ENCODE measurements around the gene RUNX1. TPM values are rescaled to one million over a fixed set of nuclear protein-coding genes. Genes with fewer than 3 reads are reported as not detected.

RUNX1 gene
- total and polyA plus RNA-seq, 2 of the 13 experiments (the other 11 are each of a cell fraction or from before 2014, with no cell fraction given), result 5.4 to 6.4 TPM

DNA sequence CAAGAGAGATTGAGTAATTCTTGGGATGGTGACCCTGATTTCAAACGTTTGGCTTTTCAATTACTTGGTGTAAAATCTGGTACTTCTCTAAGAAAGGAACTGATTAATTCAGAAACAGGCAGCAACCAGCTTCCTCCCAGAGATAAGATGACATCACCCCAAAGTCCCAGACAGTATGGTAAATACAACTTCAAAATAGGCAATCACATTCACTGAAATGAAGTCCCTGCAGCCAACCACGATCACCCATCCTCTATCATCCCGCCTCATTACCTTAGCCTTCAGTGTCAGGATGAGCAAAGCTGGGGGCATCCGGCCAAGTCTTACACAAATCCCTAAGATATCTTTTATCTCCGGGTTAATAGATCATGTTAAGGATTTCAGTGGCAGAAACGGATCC is 26.4 kb upstream of the RUNX1 start:
- no peaks in the 10 kb centered on the region for H3K36me3 ChIP-seq (replicated peaks in 1 of 2; ENCODE audit: control insufficient read depth in 1 of 2, insufficient read depth in 2 of 2, low read length in 2 of 2)
- intact Hi-C loops (cut with micrococcal nuclease; ENCODE audit: unreplicated experiment), result no loop called here
- TF ChIP-seq ATF7 (IDR thresholded peaks at IDR 0.05), result peak; percentile 60; the same call in 1 of the 2 replicates
- TF ChIP-seq ATF7 (CRISPR knock-in tag; IDR thresholded peaks at IDR 0.05), result no peak
- no peak for TF ChIP-seq CREM (IDR thresholded peaks at IDR 0.05)
- TF ChIP-seq CREM (CRISPR knock-in tag; IDR thresholded peaks at IDR 0.05), result no peak
- no peak overlapping the region for H2AFZ ChIP-seq (ENCODE audit: low read length)
- FAIRE-seq (no peak), ATAC-seq (no peak), DNase-seq (ENCODE audit: low spot score) (no peak)
- H3K27me3 ChIP-seq (ENCODE audit: control insufficient read depth in 1 of 2, insufficient read depth in 2 of 2, low read length in 2 of 2), result no peaks in the 10 kb centered on the region; a peak in 2 of 5 replicates
- ChIA-PET CTCF (ENCODE audit: low intra/inter-chr PET ratio, low total read pairs) (no interaction called here), POLR2A (no interaction called here)
- no peaks in the 10 kb centered on the region for H4K20me1 ChIP-seq (ENCODE audit: insufficient read depth, low read length)
- BruUV-seq (replicated peaks), result no TSS peak
- H3K79me2 ChIP-seq (ENCODE audit: insufficient read depth, low read length), result no peaks in the 10 kb centered on the region
- no peak overlapping the region for H3K27ac ChIP-seq (ENCODE audit: extremely low read length, insufficient read depth, low read length)
- H3K4me1 ChIP-seq (ENCODE audit: insufficient read depth, low read length), result no peaks in the 10 kb centered on the region
- in situ Hi-C loops (cut with HindIII; ENCODE audit: extremely low pct_ligation_motif_present, low pct_unique_long_range_greater_than_20kb), result no loop called here
- WGBS (ENCODE audit: low lambda C conversion rate), result 17% methylated on average over 6 of the region's 6 CpGs
- peaks cover 5% of the 10 kb centered on the region; the same call in 1 of the 2 replicates for H3K9me3 ChIP-seq (ENCODE audit: low read length)
- H3K9ac ChIP-seq (ENCODE audit: insufficient read depth, low read depth, low read length), result no peak overlapping the region
- H3K4me3 ChIP-seq (replicated peaks in 1 of 3; ENCODE audit: insufficient read depth in 1 of 3, low read depth in 2 of 3, low read length in 3 of 3), result no peak overlapping the region
- no peak overlapping the region for H3K4me2 ChIP-seq (ENCODE audit: low read depth, low read length)

DNA sequence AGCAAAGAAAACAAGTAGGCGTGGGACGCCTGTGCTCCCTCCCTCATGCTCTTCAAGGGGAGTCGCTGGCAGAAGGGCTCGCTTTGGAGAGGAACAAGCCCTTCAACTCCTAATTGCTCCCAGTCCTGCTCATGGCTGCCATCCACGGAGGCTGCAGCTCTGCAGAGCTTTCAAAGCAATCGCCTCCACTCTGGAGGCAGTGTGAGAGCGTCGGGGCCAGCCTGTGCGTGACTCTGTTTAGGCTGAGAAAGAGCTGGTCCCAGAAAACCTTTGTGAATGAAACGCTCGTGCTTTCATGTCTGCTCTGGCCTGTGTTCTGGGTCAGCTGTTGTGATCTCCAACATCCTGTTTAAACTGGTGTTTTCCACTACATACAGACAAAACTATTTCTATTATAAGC is 23.9 kb upstream of the RUNX1 start:
- BruUV-seq (replicated peaks), result no TSS peak
- H3K9me3 ChIP-seq (ENCODE audit: low read length), result peaks cover 5% of the 10 kb centered on the region; the same call in 1 of the 2 replicates
- H3K27ac ChIP-seq (ENCODE audit: extremely low read length, insufficient read depth, low read length), result no peak overlapping the region
- ChIA-PET POLR2A (no interaction called here), CTCF (ENCODE audit: low intra/inter-chr PET ratio, low total read pairs) (no interaction called here)
- H3K9ac ChIP-seq (ENCODE audit: insufficient read depth, low read depth, low read length), result no peak overlapping the region
- DNase-seq (ENCODE audit: low spot score) (no peak), FAIRE-seq (no peak), ATAC-seq (no peak)
- in situ Hi-C loops (cut with HindIII; ENCODE audit: extremely low pct_ligation_motif_present, low pct_unique_long_range_greater_than_20kb), result no loop called here
- H3K4me1 ChIP-seq (ENCODE audit: insufficient read depth, low read length), result no peaks in the 10 kb centered on the region
- WGBS (ENCODE audit: low lambda C conversion rate), result 50% methylated on average over 11 of the region's 11 CpGs
- no peak overlapping the region for H3K4me3 ChIP-seq (replicated peaks in 1 of 3; ENCODE audit: insufficient read depth in 1 of 3, low read depth in 2 of 3, low read length in 3 of 3)
- H3K4me2 ChIP-seq (ENCODE audit: low read depth, low read length), result no peak overlapping the region
- intact Hi-C loops (cut with micrococcal nuclease; ENCODE audit: unreplicated experiment), result no loop called here
- H3K79me2 ChIP-seq (ENCODE audit: insufficient read depth, low read length), result no peaks in the 10 kb centered on the region
- no peaks in the 10 kb centered on the region for H4K20me1 ChIP-seq (ENCODE audit: insufficient read depth, low read length)
- no peaks in the 10 kb centered on the region; a peak in 1 of 5 replicates for H3K27me3 ChIP-seq (ENCODE audit: control insufficient read depth in 1 of 2, insufficient read depth in 2 of 2, low read length in 2 of 2)
- no peak overlapping the region for H2AFZ ChIP-seq (ENCODE audit: low read length)
- H3K36me3 ChIP-seq (replicated peaks in 1 of 2; ENCODE audit: control insufficient read depth in 1 of 2, insufficient read depth in 2 of 2, low read length in 2 of 2), result no peaks in the 10 kb centered on the region
- TF ChIP-seq, protein P1, sequence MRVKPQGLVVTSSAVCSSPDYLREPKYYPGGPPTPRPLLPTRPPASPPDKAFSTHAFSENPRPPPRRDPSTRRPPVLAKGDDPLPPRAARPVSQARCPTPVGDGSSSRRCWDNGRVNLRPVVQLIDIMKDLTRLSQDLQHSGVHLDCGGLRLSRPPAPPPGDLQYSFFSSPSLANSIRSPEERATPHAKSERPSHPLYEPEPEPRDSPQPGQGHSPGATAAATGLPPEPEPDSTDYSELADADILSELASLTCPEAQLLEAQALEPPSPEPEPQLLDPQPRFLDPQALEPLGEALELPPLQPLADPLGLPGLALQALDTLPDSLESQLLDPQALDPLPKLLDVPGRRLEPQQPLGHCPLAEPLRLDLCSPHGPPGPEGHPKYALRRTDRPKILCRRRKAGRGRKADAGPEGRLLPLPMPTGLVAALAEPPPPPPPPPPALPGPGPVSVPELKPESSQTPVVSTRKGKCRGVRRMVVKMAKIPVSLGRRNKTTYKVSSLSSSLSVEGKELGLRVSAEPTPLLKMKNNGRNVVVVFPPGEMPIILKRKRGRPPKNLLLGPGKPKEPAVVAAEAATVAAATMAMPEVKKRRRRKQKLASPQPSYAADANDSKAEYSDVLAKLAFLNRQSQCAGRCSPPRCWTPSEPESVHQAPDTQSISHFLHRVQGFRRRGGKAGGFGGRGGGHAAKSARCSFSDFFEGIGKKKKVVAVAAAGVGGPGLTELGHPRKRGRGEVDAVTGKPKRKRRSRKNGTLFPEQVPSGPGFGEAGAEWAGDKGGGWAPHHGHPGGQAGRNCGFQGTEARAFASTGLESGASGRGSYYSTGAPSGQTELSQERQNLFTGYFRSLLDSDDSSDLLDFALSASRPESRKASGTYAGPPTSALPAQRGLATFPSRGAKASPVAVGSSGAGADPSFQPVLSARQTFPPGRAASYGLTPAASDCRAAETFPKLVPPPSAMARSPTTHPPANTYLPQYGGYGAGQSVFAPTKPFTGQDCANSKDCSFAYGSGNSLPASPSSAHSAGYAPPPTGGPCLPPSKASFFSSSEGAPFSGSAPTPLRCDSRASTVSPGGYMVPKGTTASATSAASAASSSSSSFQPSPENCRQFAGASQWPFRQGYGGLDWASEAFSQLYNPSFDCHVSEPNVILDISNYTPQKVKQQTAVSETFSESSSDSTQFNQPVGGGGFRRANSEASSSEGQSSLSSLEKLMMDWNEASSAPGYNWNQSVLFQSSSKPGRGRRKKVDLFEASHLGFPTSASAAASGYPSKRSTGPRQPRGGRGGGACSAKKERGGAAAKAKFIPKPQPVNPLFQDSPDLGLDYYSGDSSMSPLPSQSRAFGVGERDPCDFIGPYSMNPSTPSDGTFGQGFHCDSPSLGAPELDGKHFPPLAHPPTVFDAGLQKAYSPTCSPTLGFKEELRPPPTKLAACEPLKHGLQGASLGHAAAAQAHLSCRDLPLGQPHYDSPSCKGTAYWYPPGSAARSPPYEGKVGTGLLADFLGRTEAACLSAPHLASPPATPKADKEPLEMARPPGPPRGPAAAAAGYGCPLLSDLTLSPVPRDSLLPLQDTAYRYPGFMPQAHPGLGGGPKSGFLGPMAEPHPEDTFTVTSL (CRISPR knock-in tag; IDR thresholded peaks at IDR 0.05; ENCODE audit: borderline replicate concordance), result no peak
- TF ChIP-seq RARA (CRISPR knock-in tag; IDR thresholded peaks at IDR 0.05) (no peak), ZNF138 (CRISPR knock-in tag; IDR thresholded peaks at IDR 0.05; ENCODE audit: low read depth) (no peak), TAF15 (IDR thresholded peaks at IDR 0.05; ENCODE audit: low read depth, low read length, poor library complexity, severe bottlenecking) (no peak), SOX13 (IDR thresholded peaks at IDR 0.05) (no peak), SOX13 (CRISPR knock-in tag; conservative IDR thresholded peaks at IDR 0.05 in 1 of 2, IDR thresholded peaks at IDR 0.05 in 1 of 2) (no peak), ARNTL (CRISPR knock-in tag; IDR thresholded peaks at IDR 0.05) (no peak), MATR3 (CRISPR knock-in tag; IDR thresholded peaks at IDR 0.05) (no peak), MXI1 (IDR thresholded peaks at IDR 0.05; ENCODE audit: borderline replicate concordance, low read depth, low read length) (no peak), BRD4 (CRISPR knock-in tag; IDR thresholded peaks at IDR 0.05) (no peak)
- TF ChIP-seq, protein P2, sequence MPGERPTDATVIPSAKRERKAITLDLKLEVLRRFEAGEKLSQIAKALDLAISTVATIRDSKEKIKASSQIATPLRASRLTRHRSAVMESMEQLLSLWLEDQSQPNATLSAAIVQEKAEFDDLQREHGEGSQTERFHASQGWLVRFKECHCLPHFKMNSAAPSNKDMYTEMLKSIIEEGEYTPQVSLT (CRISPR knock-in tag; IDR thresholded peaks at IDR 0.05; ENCODE audit: borderline replicate concordance, low read depth), result no peak

Measured in HepG2 (cell line).